LNCaP clone FGC (cell line): ENCODE measurements around the gene CLDN19.

Source experiments
- DNase-seq: peaks from one replicate; pipeline ENCODE4 v3.0.0-alpha.2; 2011; ENCODE audit warnings: low read depth
- H3K4me3 ChIP-seq: 2 replicates; pipeline ENCODE4 v1.5.1; 2011; ENCODE audit warnings: mild to moderate bottlenecking, low read depth, low read length, control low read depth
- TF ChIP-seq, protein P1 (sequence below): IDR thresholded peaks from 2 replicates; pipeline ENCODE4 v1.5.1; 2012; ENCODE audit warnings: mild to moderate bottlenecking; ENCODE audit not compliant: control insufficient read depth, insufficient read depth; ENCODE audit errors: extremely low read depth

The CLDN19 gene

DNA sequence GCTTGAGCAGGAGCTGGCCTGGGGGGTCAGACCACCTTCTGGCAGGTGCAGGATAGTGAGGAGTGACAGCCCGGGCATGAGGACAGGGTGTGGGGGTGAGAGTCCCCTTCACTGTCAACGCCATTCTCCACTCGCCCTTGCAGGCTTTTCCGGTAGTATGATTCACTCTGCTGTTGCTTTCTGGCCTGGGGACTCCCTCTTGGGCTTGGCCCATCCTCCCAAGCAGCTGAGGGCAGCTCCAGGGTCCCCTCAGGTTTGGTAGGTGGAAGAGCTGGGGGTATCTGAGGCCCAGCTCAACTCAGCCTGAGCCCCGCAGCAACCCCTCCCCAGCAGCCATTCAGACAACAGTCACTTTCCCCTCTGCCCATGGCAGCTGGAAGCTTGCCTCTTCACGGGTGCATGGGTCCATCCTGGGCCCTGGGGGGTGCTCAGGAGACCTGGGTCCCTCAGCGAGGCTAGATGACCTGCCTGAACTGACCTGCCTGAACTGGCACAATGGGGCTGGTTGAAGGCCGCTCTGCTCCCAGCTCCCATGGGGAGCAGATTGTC lies 1.3 kb downstream of the CLDN19 start:
- TF ChIP-seq, protein P1, sequence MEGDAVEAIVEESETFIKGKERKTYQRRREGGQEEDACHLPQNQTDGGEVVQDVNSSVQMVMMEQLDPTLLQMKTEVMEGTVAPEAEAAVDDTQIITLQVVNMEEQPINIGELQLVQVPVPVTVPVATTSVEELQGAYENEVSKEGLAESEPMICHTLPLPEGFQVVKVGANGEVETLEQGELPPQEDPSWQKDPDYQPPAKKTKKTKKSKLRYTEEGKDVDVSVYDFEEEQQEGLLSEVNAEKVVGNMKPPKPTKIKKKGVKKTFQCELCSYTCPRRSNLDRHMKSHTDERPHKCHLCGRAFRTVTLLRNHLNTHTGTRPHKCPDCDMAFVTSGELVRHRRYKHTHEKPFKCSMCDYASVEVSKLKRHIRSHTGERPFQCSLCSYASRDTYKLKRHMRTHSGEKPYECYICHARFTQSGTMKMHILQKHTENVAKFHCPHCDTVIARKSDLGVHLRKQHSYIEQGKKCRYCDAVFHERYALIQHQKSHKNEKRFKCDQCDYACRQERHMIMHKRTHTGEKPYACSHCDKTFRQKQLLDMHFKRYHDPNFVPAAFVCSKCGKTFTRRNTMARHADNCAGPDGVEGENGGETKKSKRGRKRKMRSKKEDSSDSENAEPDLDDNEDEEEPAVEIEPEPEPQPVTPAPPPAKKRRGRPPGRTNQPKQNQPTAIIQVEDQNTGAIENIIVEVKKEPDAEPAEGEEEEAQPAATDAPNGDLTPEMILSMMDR, result no peak
- no peak overlapping the region for H3K4me3 ChIP-seq
- DNase-seq, result no peak

DNA sequence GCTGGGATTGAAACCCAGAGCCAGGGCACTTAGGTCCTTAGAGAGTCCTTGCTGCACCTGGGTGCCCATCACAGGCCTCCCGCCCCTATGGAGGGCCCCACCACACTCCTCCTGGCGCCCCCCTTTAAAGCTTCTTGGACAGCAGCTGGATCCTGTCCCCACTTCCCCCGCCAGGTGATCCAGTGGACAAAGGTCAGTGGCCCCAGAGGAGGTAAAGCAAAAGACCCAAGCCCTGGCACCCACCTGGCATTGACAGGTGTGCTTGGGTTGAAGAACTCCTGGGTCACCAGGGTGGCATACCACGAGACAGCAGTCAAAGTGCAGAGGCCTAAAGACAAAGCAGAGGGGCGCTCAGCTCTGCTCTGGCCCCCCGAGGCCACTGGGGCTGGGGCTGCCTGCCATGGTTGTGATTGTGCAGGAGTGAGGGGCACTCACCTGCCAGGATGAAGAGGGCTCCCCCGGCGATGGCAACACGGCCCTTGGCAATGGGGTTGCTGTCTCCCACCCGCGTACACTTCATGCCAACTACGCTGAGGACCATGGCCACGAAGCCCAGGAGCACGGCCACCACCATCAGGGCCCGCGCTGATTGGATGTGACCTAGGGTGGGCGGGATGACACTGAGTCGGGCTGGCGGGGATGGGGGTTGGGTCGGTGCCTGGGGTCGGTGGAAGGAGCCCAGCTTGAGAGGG lies 1.9 kb downstream of the CLDN19 start:
- DNase-seq, result no peak
- H3K4me3 ChIP-seq, result no peak overlapping the region
- TF ChIP-seq, protein P1, result no peak

DNA sequence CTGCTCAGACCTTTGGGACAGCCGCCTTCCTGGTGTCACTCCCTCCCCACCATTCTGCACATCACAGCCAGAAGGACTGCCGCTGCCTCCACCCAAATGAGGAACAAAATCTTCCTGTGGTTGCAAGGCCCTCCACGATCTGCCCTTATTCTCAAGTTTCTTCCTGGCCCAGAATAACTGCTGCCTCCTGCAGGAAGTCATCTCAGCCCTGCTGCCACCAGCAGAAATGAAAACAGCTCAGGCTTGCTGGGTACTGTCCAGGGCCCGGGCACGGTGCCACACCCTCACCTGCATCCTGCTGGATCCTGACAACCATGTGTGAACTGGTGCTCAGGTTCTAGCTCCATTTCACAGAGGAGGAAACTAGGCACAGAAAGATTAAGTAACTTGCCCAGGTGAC lies 2.8 kb downstream of the CLDN19 start:
- H3K4me3 ChIP-seq, result no peak overlapping the region
- TF ChIP-seq, protein P1, result peak; percentile 52
- peak; percentile 82 for DNase-seq

DNA sequence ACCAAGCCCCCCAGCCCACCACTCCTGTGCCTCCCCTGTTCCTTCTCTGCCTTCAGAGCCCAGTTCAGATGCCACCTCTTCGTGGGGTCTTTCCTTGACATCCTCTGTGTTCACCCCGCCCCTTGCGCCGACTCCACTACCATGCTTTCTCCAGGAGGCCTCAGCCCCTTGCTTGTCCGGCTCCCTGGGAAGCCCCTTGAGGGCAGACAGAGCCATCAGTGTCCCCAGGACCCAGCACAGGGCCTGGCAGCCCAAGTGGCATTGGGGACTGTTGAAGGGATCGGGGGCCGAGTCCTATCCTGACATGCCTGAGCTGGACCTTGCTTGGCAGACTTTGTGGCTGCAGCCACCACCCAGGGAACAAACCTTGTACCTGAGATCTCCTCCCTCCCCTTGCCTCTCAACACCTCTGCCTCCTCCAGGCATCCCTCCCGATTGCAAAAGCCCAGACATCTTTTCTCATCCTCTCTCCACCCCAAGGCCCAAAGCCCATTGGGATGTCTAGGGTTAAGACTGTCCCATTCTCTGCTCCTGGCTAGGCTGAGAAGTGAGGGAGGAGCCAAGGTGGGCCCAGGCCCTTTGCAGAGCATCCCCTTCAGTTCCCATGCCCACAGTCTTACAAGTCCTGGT lies 3.4 kb downstream of the CLDN19 start:
- TF ChIP-seq, protein P1, result no peak

DNA sequence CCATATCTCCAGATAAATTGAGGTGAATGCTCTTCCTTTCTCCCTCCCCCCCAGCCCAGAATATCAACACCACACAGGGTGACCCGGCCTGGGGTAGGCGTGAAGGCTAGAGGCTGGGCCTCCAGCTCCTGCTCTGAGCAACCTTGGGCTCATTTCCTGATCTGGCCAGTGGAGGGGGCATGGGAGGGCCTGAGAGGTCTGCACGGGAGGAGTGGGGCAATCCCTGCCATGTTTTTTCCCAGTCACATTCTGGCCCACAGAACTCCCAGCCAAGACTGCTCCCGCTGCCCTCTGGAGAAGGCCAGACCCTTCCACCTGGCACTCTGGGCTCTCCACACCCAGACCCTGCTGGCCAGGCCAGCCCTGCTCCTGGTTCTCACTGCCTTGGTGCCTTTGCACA lies 3.9 kb downstream of the CLDN19 start:
- no peak for DNase-seq
- TF ChIP-seq, protein P1, result no peak
- H3K4me3 ChIP-seq, result no peak overlapping the region

More for the DNA sequence above, 3.4 kb downstream of the CLDN19 start:
- no peak for DNase-seq
- no peak overlapping the region for H3K4me3 ChIP-seq

DNA sequence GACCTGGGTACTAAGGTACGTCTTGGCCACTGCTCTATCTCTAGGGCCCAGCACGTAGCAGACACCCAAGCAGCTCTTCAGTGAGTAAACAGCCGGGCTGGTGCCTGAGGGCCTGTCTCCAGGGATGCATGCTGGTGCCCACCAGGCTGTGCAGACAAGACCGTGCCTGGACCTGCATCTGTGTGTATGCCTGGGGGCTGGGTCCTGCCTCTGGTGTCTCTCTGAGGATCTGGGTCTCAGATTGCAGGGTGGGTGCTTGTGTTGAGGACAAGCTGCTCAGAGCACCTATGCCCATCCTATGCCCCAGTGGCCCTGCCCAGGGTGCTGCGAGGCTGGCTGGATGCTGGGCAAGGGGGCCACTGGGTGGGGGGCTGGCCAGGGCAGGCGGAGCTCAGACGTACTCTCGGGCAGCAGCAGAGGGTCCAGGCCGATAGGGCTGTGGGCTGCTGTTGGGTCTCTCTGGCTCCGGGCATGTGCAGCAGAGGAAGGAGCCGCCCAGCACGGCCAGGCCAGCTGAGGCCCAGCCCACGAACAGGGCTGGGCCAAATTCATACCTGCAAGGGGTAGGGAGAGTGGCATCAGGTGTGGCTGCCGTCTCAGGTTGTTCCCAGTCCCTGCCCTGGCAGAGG lies 4.4 kb downstream of the CLDN19 start:
- TF ChIP-seq, protein P1, result no peak
- H3K4me3 ChIP-seq, result no peak overlapping the region
- no peak for DNase-seq
